Activated B cell treated with CpG ODN at 0.5 μM for 24 hours (primary cell): Measurements from ENCODE around the gene SREK1IP1. TPM values are rescaled to one million over a fixed set of nuclear protein-coding genes. Genes with fewer than 3 reads are reported as not detected.

Experiments
- ATAC-seq: fragments of 200-7000 bp; cut with Tn5 transposase; one replicate; pipeline ENCODE4 v1.10.0; 2021; ENCODE audit warnings: low read depth, mild to moderate bottlenecking, moderate library complexity
- CTCF ChIA-PET: fragments of 350-600 bp; sonication (Branson Sonifier 250); formaldehyde crosslinking; loops from one replicate; lab custom pipeline; 2021; ENCODE audit warnings: antibody characterized with exemption; lab: Charles Lee
- POLR2A ChIA-PET: fragments of 350-600 bp; sonication (Branson Sonifier 250); formaldehyde crosslinking; loops from one replicate; lab custom pipeline; 2021; ENCODE audit warnings: antibody characterized with exemption; lab: Charles Lee
- DNase-seq: peaks from one replicate; pipeline ENCODE4 v3.0.0; 2022
- H3K27ac Mint-ChIP-seq: one replicate; pipeline ENCODE4 v1.8.0; 2020; ENCODE audit warnings: mixed read lengths
- H3K27me3 Mint-ChIP-seq: one replicate; pipeline ENCODE4 v1.8.0; 2021; ENCODE audit warnings: mixed read lengths
- H3K36me3 Mint-ChIP-seq: one replicate; pipeline ENCODE4 v1.8.0; 2021; ENCODE audit warnings: low read depth, mixed read lengths
- H3K4me1 Mint-ChIP-seq: one replicate; pipeline ENCODE4 v1.8.0; 2021; ENCODE audit warnings: mixed read lengths
- H3K4me3 Mint-ChIP-seq: one replicate; pipeline ENCODE4 v1.8.0; 2020; ENCODE audit warnings: mild to moderate bottlenecking, mixed read lengths
- H3K9me3 Mint-ChIP-seq: one replicate; pipeline ENCODE4 v1.8.0; 2020; ENCODE audit warnings: mixed read lengths
- intact Hi-C: fragments of 100-400 bp; cut with micrococcal nuclease; formaldehyde crosslinking; loops from one replicate; pipeline ENCODE4 v1.15.1; 2024
- total RNA-seq: library from RNA; stranded (reverse); gene quantifications from 2 replicates; pipeline ENCODE4 v1.2.3, GENCODE V29; 2022
- TF ChIP-seq, protein P1 (sequence below): fragments of 200-600 bp; IDR thresholded peaks from one replicate; pipeline ENCODE4 v1.8.0; 2022; ENCODE audit warnings: antibody characterized with exemption, mild to moderate bottlenecking

SREK1IP1 gene
- total RNA-seq, 1 donor from 2014 or later = 21.7 TPM

DNA sequence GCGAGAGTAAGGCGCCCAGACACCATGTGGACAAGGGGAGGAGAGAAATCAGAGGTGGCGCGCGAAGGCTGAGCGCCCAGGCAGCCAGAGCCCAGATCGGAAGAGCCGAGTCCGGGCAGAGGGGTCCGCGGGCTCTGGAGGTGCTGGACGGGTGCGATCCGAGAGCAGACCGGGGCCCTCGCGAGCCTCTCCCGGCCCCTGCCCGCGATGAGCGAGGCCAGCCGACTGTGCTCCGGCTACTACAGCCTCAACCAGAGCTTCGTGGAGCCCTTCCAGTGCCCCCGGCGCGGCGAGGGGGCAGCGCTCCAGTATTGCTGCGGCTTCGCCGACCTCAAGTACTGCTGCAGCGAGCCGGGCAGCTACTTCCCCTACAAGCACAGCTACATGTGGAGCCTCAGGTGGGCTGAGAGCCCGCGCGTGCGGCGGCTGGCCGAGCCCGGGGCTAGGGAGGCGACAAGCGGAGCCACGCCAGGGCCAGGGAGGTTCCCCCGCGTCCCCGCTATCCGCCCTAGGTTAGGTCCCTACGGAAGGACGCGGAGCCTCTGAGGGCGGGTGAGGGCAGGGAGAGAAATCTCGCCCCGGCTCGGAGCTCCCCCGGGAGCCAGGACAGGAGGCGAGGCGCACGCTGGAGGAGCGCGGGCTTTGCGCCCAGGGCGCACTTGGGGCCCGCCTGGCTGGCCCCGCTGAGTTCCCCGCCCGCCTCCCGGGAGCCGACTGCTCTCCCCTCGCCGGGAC is 77.9 kb downstream of the SREK1IP1 start, which contains the start of gene SHISAL2B:
TSS of gene SHISAL2B (plus strand) at position 87 of the 735 bp plus-strand sequence. CDS start at position 208, 121 bp downstream.
- ChIA-PET CTCF (no interaction called here), POLR2A (no interaction called here)
- ATAC-seq = no peak
- Mint-ChIP-seq H3K4me3 (peak within 1 kb of the TSS; percentile 44), H3K9me3 (peaks cover 5% of the 10 kb centered on the region), H3K27me3 (peaks cover 33% of the 10 kb centered on the region), H3K27ac (no peak within 1 kb of the TSS), H3K4me1 (peaks cover 5% of the 10 kb centered on the region), H3K36me3 (no peaks in the 10 kb centered on the region)
- DNase-seq = no peak
- TF ChIP-seq, protein P1, sequence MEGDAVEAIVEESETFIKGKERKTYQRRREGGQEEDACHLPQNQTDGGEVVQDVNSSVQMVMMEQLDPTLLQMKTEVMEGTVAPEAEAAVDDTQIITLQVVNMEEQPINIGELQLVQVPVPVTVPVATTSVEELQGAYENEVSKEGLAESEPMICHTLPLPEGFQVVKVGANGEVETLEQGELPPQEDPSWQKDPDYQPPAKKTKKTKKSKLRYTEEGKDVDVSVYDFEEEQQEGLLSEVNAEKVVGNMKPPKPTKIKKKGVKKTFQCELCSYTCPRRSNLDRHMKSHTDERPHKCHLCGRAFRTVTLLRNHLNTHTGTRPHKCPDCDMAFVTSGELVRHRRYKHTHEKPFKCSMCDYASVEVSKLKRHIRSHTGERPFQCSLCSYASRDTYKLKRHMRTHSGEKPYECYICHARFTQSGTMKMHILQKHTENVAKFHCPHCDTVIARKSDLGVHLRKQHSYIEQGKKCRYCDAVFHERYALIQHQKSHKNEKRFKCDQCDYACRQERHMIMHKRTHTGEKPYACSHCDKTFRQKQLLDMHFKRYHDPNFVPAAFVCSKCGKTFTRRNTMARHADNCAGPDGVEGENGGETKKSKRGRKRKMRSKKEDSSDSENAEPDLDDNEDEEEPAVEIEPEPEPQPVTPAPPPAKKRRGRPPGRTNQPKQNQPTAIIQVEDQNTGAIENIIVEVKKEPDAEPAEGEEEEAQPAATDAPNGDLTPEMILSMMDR = no peak
- intact Hi-C loops = no loop called here

DNA sequence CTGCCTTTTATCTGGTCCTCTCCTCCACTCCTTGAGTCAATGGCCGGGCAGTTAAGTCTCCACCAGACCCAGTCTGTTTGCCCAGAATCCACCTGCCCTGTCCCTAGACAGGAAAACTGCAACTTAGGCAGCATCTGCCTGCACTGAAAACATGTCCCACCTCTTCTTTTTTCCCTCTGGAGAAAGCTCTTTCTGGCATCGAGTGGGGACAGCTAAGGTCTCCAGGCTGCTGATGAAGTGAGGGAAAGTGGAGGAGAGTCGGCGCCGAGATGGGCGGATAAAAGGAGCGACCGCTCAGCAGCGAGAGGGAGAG is 78.4 kb downstream of the SREK1IP1 start:
- Mint-ChIP-seq H3K27ac (no peak overlapping the region), H3K27me3 (peaks cover 33% of the 10 kb centered on the region), H3K4me1 (peaks cover 5% of the 10 kb centered on the region), H3K4me3 (peak overlapping the region; percentile 44), H3K9me3 (no peaks in the 10 kb centered on the region), H3K36me3 (no peaks in the 10 kb centered on the region)
- POLR2A ChIA-PET = no interaction called here
- ATAC-seq (no peak), DNase-seq (no peak)
- TF ChIP-seq, protein P1 = no peak
- intact Hi-C loops = no loop called here
- CTCF ChIA-PET = no interaction called here

DNA sequence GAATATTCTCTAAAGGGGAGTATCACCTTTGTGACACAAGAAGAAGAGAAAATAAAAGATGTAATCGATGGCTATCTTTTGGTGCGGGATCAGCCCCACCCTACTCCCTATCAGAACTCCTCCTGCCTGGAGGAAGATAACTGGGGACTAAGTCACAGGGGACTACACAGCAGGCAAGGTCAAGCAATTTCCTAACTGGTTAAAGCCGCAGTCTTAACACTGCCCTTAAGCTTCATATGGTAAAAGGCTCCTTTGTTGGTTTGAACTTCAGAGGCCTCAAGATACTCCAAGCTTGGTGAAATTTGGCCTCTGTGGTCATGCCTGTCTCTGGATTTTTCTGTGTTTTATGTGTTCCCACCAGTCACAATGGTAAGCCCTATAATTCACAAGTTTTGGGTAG is 79.5 kb downstream of the SREK1IP1 start:
- TF ChIP-seq, protein P1 = no peak
- Mint-ChIP-seq H3K9me3 (no peaks in the 10 kb centered on the region), H3K4me1 (peaks cover 5% of the 10 kb centered on the region), H3K27me3 (peaks cover 33% of the 10 kb centered on the region), H3K4me3 (no peak overlapping the region), H3K27ac (no peak overlapping the region), H3K36me3 (no peaks in the 10 kb centered on the region)
- ChIA-PET POLR2A (no interaction called here), CTCF (no interaction called here)
- no peak for DNase-seq
- ATAC-seq = no peak
- intact Hi-C loops = no loop called here

DNA sequence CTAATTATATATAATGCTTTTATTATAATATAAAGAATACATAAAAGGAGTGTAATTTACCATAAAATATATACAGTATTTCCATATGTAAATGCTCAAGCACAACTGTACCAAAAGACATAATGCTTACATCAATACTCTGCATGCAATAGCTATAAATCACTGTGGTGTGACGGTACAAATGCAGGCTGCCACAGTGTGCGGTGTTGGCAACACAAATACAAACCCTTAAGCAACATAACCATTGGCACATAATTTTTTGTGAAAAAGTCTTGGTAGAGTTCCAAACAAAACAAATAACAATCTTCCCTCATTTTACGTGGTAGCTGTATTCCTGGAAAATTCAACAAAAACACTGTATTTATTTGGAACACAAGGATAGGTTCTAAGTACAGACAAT is 80.1 kb downstream of the SREK1IP1 start:
- TF ChIP-seq, protein P1 = no peak
- ChIA-PET POLR2A (no interaction called here), CTCF (no interaction called here)
- intact Hi-C loops = no loop called here
- H3K27ac Mint-ChIP-seq = no peak overlapping the region
- no peaks in the 10 kb centered on the region for H3K9me3 Mint-ChIP-seq
- DNase-seq (no peak), ATAC-seq (no peak)
- no peaks in the 10 kb centered on the region for H3K36me3 Mint-ChIP-seq
- H3K27me3 Mint-ChIP-seq = peaks cover 30% of the 10 kb centered on the region
- H3K4me1 Mint-ChIP-seq = peaks cover 5% of the 10 kb centered on the region
- no peak overlapping the region for H3K4me3 Mint-ChIP-seq

DNA sequence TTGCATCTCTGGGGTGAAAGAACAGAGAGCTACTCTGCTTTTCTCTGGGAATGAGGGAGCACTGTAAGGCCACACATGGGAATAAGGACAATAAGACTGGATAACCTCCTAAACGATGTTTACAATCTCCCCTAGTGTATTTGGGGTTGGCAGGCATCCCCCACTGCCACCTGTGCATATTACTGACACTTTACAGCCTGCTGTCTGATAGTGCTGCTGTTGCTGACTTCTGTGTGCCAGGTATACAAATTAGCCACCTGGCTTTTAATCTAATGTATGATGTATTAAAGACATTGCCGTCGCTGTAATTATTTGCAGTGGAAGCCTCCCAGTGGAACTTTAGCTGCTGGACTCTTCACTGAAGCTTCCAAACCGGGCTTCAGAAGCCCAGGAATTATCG is 82.6 kb downstream of the SREK1IP1 start:
- ATAC-seq = no peak
- Mint-ChIP-seq H3K27me3 (peaks cover 18% of the 10 kb centered on the region), H3K36me3 (no peaks in the 10 kb centered on the region), H3K27ac (no peak overlapping the region), H3K4me3 (no peak overlapping the region), H3K4me1 (peaks cover 5% of the 10 kb centered on the region), H3K9me3 (no peaks in the 10 kb centered on the region)
- TF ChIP-seq, protein P1 = no peak
- DNase-seq = no peak
- CTCF ChIA-PET = no interaction called here
- intact Hi-C loops = no loop called here
- POLR2A ChIA-PET = no interaction called here
